ENCODE data around the gene TRMT1. TPM values are rescaled to one million over a fixed set of nuclear protein-coding genes. Genes with fewer than 3 reads are reported as not detected.

Gene TRMT1
- total RNA-seq, 1 donor from 2014 or later = 74.7 TPM

DNA sequence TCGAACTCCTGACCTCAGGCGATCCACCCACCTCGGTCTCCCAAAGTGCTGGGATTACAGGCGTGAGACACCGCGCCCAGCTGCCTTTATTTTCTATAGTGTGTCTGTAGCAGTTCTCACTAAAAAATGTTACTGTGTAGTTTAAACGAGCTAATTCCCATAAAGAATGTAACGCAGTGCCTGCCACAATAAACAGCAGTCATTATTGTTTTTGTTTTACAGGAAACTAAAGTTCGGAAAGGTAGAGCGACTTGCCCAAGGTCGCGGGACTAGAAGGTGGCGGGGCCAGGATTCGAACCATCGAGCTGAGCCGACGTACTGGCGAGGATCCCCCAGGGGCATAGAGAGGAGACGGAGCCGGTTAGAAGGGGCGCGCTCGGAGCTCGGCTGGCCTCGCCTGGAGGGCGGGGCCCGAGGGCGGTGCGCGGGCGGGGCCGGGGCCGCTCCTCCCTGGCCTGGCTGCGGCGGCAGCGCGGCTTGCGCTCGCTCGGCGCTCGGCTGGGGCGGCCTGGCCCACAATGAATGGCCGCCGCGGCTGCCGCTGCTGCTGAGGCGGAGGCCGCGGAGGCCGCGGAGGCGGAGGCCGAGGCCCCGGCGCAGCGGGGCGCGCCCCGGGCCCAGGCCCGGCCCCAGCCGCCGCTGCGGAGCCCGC, 1.4 kb upstream of the TRMT1 start, which contains the start of gene NACC1:
TSS of gene NACC1 (plus strand) at position 493 of the 652 bp plus-strand sequence. CDS start 16,944 bp downstream, outside the sequence.
- H3K36me3 ChIP-seq (ENCODE audit: control insufficient read depth, insufficient read depth, low read length) = no peaks in the 10 kb centered on the region
- no peaks in the 10 kb centered on the region for H3K27me3 ChIP-seq (ENCODE audit: control insufficient read depth, insufficient read depth, low read length)
- DNase-seq (ENCODE audit: low read depth) = peak; percentile 39
- TF ChIP-seq CTCF (IDR thresholded peaks at IDR 0.05; ENCODE audit: insufficient read depth, low read length, poor library complexity, severe bottlenecking) = no peak
- peak within 1 kb of the TSS; percentile 97 for H3K4me3 ChIP-seq (ENCODE audit: low read depth, low read length)

DNA sequence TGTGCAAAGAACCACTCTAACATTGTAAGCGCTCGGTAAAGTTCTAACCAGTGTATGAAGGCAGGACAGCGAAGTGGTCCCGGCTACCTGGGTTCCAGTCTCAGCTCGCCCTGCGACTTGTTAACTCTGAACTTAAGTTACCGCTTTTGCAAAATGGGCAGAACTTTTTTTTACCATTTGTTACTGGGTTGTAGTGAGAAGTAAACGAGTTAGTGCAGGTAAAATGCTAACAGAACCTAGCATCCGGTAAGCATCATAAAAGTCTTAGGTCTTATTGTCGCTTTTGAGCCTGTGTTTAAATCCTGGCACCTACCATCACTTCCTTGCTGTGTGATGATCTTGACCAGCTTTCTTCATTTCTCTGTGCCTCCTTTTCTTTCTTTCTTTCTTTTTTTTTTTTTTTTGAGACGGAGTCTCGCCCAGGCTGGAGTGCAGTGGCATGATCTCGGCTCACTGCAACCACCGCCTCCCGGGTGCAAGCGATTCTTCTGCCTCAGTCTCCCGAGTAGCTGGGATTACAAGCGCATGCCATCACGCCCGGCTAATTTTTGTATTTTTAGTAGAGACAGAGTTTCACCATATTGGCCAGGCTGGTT, 734 bp upstream of the TRMT1 start:
- no peaks in the 10 kb centered on the region for H3K36me3 ChIP-seq (ENCODE audit: control insufficient read depth, insufficient read depth, low read length)
- no peak for DNase-seq (ENCODE audit: low read depth)
- H3K27me3 ChIP-seq (ENCODE audit: control insufficient read depth, insufficient read depth, low read length) = no peaks in the 10 kb centered on the region
- peak overlapping the region; percentile 82 for H3K4me3 ChIP-seq (ENCODE audit: low read depth, low read length)
- TF ChIP-seq CTCF (IDR thresholded peaks at IDR 0.05; ENCODE audit: insufficient read depth, low read length, poor library complexity, severe bottlenecking) = no peak

GRCh38 chr19:13115936-13116281, 631 bp downstream of the TRMT1 start:
- no peak for DNase-seq (ENCODE audit: low read depth)
- H3K36me3 ChIP-seq (ENCODE audit: control insufficient read depth, insufficient read depth, low read length) = no peaks in the 10 kb centered on the region
- H3K4me3 ChIP-seq (ENCODE audit: low read depth, low read length) = peak overlapping the region; percentile 82
- no peaks in the 10 kb centered on the region for H3K27me3 ChIP-seq (ENCODE audit: control insufficient read depth, insufficient read depth, low read length)
- no peak for TF ChIP-seq CTCF (IDR thresholded peaks at IDR 0.05; ENCODE audit: insufficient read depth, low read length, poor library complexity, severe bottlenecking)

DNA sequence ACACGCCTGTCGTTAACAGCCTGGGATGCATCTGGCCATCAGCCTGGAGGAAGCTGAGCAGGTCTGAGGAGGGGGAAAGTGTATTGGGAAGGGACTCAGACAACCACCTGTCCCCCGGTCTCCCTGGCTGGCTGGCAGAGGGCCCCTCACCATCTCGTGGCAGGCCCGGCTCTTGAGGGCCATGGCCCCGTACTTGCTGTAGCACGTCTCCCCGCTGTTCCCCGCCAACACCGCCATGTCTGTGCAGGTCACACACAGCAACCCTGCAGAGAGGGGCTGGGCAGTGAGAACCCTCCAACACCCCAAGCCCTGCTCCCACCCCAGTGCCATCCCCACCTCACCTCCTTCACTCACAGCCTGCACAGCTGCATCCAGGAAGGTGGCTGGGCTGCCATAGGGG, 4.0 kb downstream of the TRMT1 start:
- TF ChIP-seq CTCF (IDR thresholded peaks at IDR 0.05; ENCODE audit: insufficient read depth, low read length, poor library complexity, severe bottlenecking) = no peak
- Histone ChIP-seq H3K36me3 (ENCODE audit: control insufficient read depth, insufficient read depth, low read length) (no peaks in the 10 kb centered on the region), H3K27me3 (ENCODE audit: control insufficient read depth, insufficient read depth, low read length) (no peaks in the 10 kb centered on the region), H3K4me3 (ENCODE audit: low read depth, low read length) (no peak overlapping the region)
- no peak for DNase-seq (ENCODE audit: low read depth)

DNA sequence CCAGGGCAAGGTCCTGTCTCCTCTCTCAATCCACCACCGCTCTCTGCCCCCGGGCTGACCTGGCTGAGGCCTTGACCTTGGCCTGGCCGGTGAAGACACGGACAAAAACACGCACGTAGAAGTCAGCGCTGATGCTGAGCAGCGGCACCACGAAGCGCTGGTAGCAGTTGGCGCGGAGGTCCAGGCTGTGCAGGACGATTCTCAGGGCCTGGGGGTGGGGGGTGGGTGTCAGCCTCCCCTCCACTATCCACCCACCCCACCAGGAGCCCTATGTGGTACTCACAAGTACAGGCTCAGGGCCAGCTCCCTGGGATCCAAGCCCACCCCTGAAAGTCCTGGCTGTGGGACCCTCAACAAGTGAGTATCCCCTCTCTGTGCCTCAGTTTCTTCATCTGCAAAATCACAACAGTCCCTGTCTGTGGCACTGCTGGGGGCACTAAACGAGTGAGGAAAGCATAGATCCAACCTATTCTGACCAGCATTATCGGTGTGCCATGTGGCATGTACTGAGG, 6.4 kb downstream of the TRMT1 start:
- DNase-seq (ENCODE audit: low read depth) = no peak
- no peak for TF ChIP-seq CTCF (IDR thresholded peaks at IDR 0.05; ENCODE audit: insufficient read depth, low read length, poor library complexity, severe bottlenecking)
- peaks cover 2% of the 10 kb centered on the region for H3K36me3 ChIP-seq (ENCODE audit: control insufficient read depth, insufficient read depth, low read length)
- H3K27me3 ChIP-seq (ENCODE audit: control insufficient read depth, insufficient read depth, low read length) = no peaks in the 10 kb centered on the region
- no peak overlapping the region for H3K4me3 ChIP-seq (ENCODE audit: low read depth, low read length)

Data from kidney epithelial cell (primary cell).